PC-3 (cell line): Measurements from ENCODE around the gene LDLRAP1. TPM values are rescaled to one million over a fixed set of nuclear protein-coding genes. Genes with fewer than 3 reads are reported as not detected.

Source experiments
- ATAC-seq: fragments of 200-7000 bp; cut with Tn5 transposase; 2 replicates; pipeline ENCODE4 v1.9.1; 2020; ENCODE audit warnings: mild to moderate bottlenecking, moderate library complexity
- BruUV-seq: library from RNA; stranded (reverse); fragments of 400-500 nt; replicated peaks from 2 replicates; lab custom pipeline; 2021; lab: Mats Ljungman, UMichigan
- CTCF ChIA-PET: fragments of 300-600 bp; sonication (Branson Sonifier 250); formaldehyde crosslinking; loops from one replicate; lab custom pipeline; 2022; ENCODE audit warnings: antibody characterized with exemption; lab: Charles Lee
- POLR2A ChIA-PET: fragments of 300-600 bp; sonication (Branson Sonifier 250); formaldehyde crosslinking; loops from one replicate; lab custom pipeline; 2022; ENCODE audit warnings: antibody characterized with exemption; ENCODE audit not compliant: unreplicated experiment; lab: Charles Lee
- DNase-seq: peaks from one replicate; pipeline ENCODE4 v3.0.0-alpha.2; 2015
- H2AFZ ChIP-seq: fragments of 300-600 bp; sonication (generic); 2 replicates; pipeline ENCODE4 v1.6.0; 2016; ENCODE audit warnings: antibody characterized with exemption, low read length
- H3F3A ChIP-seq: fragments of 300-600 bp; sonication (generic); one replicate; pipeline ENCODE4 v1.6.0; 2017; ENCODE audit warnings: antibody characterized with exemption, low read length, control low read depth, mild to moderate bottlenecking; ENCODE audit not compliant: unreplicated experiment
- H3K27ac ChIP-seq: fragments of 300-600 bp; sonication (generic); 2 replicates; pipeline ENCODE4 v1.5.1; 2016; ENCODE audit warnings: mild to moderate bottlenecking, low read length
- H3K27me3 ChIP-seq: fragments of 300-600 bp; sonication (generic); 2 replicates; pipeline ENCODE4 v1.6.1; 2016; ENCODE audit warnings: low read length, mixed read lengths
- H3K36me3 ChIP-seq: fragments of 300-600 bp; sonication (generic); 2 replicates; pipeline ENCODE4 v1.6.1; 2016; ENCODE audit warnings: low read depth, mixed run types, low read length, mixed read lengths
- H3K4me1 ChIP-seq: fragments of 300-600 bp; sonication (generic); 2 replicates; pipeline ENCODE4 v1.5.1; 2016; ENCODE audit warnings: low read length; ENCODE audit not compliant: insufficient read depth
- H3K4me2 ChIP-seq: fragments of 300-600 bp; sonication (generic); 2 replicates; pipeline ENCODE4 v1.6.0; 2016; ENCODE audit warnings: low read length
- H3K4me3 ChIP-seq: fragments of 300-600 bp; sonication (generic); 2 replicates; pipeline ENCODE4 v1.5.1; 2016; ENCODE audit warnings: mild to moderate bottlenecking, low read length, mixed read lengths
- H3K79me2 ChIP-seq: fragments of 300-600 bp; sonication (generic); 2 replicates; pipeline ENCODE4 v1.6.1; 2017; ENCODE audit warnings: low read length, mixed read lengths
- H3K9ac ChIP-seq: fragments of 300-600 bp; sonication (generic); 2 replicates; pipeline ENCODE4 v1.6.0; 2016; ENCODE audit warnings: mild to moderate bottlenecking, low read length
- H3K9me2 ChIP-seq: fragments of 300-600 bp; sonication (generic); replicated peaks from 2 replicates; pipeline ENCODE4 v1.6.1; 2016; ENCODE audit warnings: mixed run types, low read length, mixed read lengths
- H3K9me3 ChIP-seq: fragments of 300-600 bp; sonication (generic); 2 replicates; pipeline ENCODE4 v1.6.1; 2016; ENCODE audit warnings: low read length, mixed read lengths
- H4K20me1 ChIP-seq: fragments of 300-600 bp; sonication (generic); 2 replicates; pipeline ENCODE4 v1.6.1; 2016; ENCODE audit warnings: low read length, mixed read lengths
- EZH2 ChIP-seq: fragments of 300-600 bp; sonication (generic); IDR thresholded peaks from one replicate; pipeline ENCODE4 v1.6.1; 2017; ENCODE audit warnings: antibody characterized with exemption, mild to moderate bottlenecking, low read length; ENCODE audit not compliant: unreplicated experiment
- EZH2phosphoT487 ChIP-seq: fragments of 300-600 bp; sonication (generic); IDR thresholded peaks from 2 replicates; pipeline ENCODE4 v1.6.1; 2018; ENCODE audit warnings: mild to moderate bottlenecking, antibody characterized with exemption, low read length, borderline replicate concordance
- intact Hi-C: fragments of 100-400 bp; cut with micrococcal nuclease; formaldehyde crosslinking; loops from 2 replicates; pipeline ENCODE4 v1.9.0; 2023
- total RNA-seq: library from RNA; depleted of rRNA; stranded (reverse); fragments of >200 nt; gene quantifications from 2 replicates; pipeline ENCODE4 v1.2.3, GENCODE V29; 2014
- TF ChIP-seq, protein P1 (sequence below): fragments of 300-600 bp; sonication (generic); conservative IDR thresholded peaks from 2 replicates; pipeline ENCODE4 v1.5.1; 2017; ENCODE audit warnings: antibody characterized with exemption, low read depth, mild to moderate bottlenecking, low read length

LDLRAP1 gene
- total RNA-seq, 1 experiment from 2014 or later = 26.5 TPM

DNA sequence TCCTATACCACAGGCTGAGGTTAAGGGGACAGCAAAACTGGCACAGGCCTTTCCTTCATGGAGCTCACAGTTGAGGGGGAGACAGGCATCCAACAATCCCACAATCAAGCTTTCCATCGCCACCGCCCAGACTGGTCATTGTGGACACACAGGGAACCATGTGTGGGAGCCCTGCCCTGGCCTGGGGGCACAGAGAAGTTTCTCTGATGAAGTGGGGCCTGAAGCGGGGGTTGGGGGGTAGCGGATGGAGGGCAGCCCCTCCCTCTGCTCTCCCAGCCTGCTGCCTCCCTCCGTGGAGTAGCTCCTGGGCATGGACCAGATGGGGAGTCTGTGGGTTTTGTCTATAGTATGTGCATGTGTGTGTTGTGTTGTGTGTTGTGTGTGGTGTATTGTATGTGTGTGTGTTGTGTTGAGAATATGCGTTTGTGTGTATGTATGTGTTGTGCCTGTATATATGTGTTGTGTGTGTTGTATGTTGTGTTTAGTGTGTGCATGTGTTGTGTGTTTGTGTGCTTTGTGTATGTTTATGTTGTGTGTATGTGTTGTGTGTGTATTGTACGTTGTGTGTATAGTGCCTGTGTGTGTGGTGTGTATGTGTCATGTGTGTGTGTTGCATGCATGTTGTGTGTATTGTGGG, 14.4 kb upstream of the LDLRAP1 start:
- no peak for ATAC-seq
- Histone ChIP-seq H3K9me2 (no peaks in the 10 kb centered on the region), H3K4me3 (no peak overlapping the region), H3K4me2 (no peak overlapping the region), H3F3A (no peaks in the 10 kb centered on the region), H3K9me3 (no peaks in the 10 kb centered on the region), H3K4me1 (no peaks in the 10 kb centered on the region), H3K27ac (no peak overlapping the region), H2AFZ (no peak overlapping the region), H4K20me1 (no peaks in the 10 kb centered on the region), H3K36me3 (no peaks in the 10 kb centered on the region), H3K27me3 (no peaks in the 10 kb centered on the region), H3K79me2 (no peaks in the 10 kb centered on the region), H3K9ac (no peak overlapping the region)
- CTCF ChIA-PET = no interaction called here
- intact Hi-C loops = no loop called here
- POLR2A ChIA-PET = interaction anchor here (0.6 kb wide), 1 partner anchor 263 kb away, joined by 4 read pairs; no protein-coding TSS in a partner anchor
- no peak for DNase-seq
- no TSS peak for BruUV-seq
- TF ChIP-seq EZH2phosphoT487 (no peak), EZH2 (no peak)
- TF ChIP-seq, protein P1, sequence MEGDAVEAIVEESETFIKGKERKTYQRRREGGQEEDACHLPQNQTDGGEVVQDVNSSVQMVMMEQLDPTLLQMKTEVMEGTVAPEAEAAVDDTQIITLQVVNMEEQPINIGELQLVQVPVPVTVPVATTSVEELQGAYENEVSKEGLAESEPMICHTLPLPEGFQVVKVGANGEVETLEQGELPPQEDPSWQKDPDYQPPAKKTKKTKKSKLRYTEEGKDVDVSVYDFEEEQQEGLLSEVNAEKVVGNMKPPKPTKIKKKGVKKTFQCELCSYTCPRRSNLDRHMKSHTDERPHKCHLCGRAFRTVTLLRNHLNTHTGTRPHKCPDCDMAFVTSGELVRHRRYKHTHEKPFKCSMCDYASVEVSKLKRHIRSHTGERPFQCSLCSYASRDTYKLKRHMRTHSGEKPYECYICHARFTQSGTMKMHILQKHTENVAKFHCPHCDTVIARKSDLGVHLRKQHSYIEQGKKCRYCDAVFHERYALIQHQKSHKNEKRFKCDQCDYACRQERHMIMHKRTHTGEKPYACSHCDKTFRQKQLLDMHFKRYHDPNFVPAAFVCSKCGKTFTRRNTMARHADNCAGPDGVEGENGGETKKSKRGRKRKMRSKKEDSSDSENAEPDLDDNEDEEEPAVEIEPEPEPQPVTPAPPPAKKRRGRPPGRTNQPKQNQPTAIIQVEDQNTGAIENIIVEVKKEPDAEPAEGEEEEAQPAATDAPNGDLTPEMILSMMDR = no peak

DNA sequence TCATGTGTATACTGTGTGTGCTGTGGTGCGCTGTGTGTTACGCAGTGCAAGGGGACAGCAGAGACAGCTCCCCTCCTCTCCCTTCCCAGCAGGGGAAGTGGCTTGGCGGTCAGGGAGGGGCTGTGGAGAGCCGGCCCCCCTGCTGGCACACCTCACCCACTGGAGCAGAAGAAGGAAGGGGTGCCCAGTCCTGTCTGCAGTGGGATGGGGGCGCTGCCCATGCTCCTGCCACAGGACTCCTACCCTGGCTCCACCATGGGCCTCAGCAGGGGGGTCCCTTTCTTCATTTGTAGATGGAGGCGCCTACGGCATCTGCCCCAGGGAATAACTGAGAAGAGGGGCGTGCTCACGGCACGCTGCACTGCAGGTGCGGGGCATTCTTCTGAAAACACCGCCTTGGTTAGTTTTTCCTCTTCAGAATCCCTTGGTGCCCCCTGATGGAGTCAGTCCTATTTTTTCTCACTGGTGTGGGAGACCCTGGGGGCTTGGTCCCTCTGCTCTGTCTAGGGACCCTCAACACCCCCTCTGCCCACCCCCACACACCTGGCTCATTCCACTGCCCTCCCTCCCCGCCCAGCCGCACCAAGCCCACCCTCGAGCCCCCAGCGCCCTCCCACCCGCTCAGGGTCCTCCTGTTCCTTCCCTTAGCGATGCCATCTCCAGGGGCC, 13.8 kb upstream of the LDLRAP1 start:
- Histone ChIP-seq H3K4me1 (no peaks in the 10 kb centered on the region), H3K4me2 (no peak overlapping the region), H3K9me3 (no peaks in the 10 kb centered on the region), H3K9ac (no peak overlapping the region), H3K9me2 (no peaks in the 10 kb centered on the region), H3K36me3 (no peaks in the 10 kb centered on the region), H3F3A (no peaks in the 10 kb centered on the region), H3K4me3 (no peak overlapping the region), H2AFZ (no peak overlapping the region), H3K27ac (no peak overlapping the region), H4K20me1 (no peaks in the 10 kb centered on the region), H3K27me3 (no peaks in the 10 kb centered on the region), H3K79me2 (no peaks in the 10 kb centered on the region)
- CTCF ChIA-PET = no interaction called here
- BruUV-seq = no TSS peak
- DNase-seq = no peak
- intact Hi-C loops = no loop called here
- TF ChIP-seq, protein P1 = no peak
- no peak for TF ChIP-seq EZH2phosphoT487
- no peak for TF ChIP-seq EZH2
- POLR2A ChIA-PET = no interaction called here
- ATAC-seq = no peak
